A549 (cell line): Measurements from ENCODE around the gene CNIH2. TPM values are rescaled to one million over a fixed set of nuclear protein-coding genes. Genes with fewer than 3 reads are reported as not detected.

Experiments
- ATAC-seq, 2 experiments: fragments of 200-7000 bp in 1 of 2; fragments of >200 bp in 1 of 2; cut with Nextera tagmentation in 1 of 2; cut with Tn5 transposase in 1 of 2; 3 replicates each; pipeline versions ENCODE4 v1.8.0 to v1.9.1; 2018 to 2020; ENCODE audit warnings: mild to moderate bottlenecking in 1 of 2, moderate library complexity in 1 of 2
- CTCF ChIA-PET: fragments of 300-600 bp; sonication (Branson Sonifier 250); formaldehyde crosslinking; extraction: SDS; loops from one replicate; lab custom pipeline; 2021; ENCODE audit warnings: antibody characterized with exemption, inconsistent platforms; lab: Yijun Ruan, JAX
- POLR2A ChIA-PET: fragments of 350-600 bp; formaldehyde crosslinking; extraction: SDS; loops from one replicate; lab custom pipeline; 2021; ENCODE audit warnings: antibody characterized with exemption, inconsistent platforms; lab: Yijun Ruan, JAX
- DNase-seq, 2 experiments: peaks; one replicate each; pipeline versions ENCODE4 v3.0.0 to v3.0.0-alpha.2; 2011 to 2016; ENCODE audit warnings: low read depth in 1 of 2, low spot score in 1 of 2
- FAIRE-seq: peaks from 2 replicates; lab custom pipeline; 2011; peaks lifted over from hg19 to GRCh38; lab: Jason Lieb, UNC
- H3K27ac ChIP-seq, 2 experiments: fragments of >200 bp; sonication (Bioruptor Twin); formaldehyde crosslinking; 3 replicates each; pipeline ENCODE4 v1.5.1; 2016 to 2017
- H3K4me1 ChIP-seq: fragments of >200 bp; sonication (Bioruptor Twin); formaldehyde crosslinking; 3 replicates; pipeline ENCODE4 v1.6.1; 2016
- H3K4me2 ChIP-seq: fragments of >200 bp; sonication (Bioruptor Twin); formaldehyde crosslinking; 3 replicates; pipeline ENCODE4 v1.6.1; 2016
- H3K4me3 ChIP-seq: fragments of >200 bp; sonication (Bioruptor Twin); formaldehyde crosslinking; 3 replicates; pipeline ENCODE4 v1.5.1; 2016
- H3K9me3 ChIP-seq: fragments of >200 bp; sonication (Bioruptor Twin); formaldehyde crosslinking; 3 replicates; pipeline ENCODE4 v1.6.1; 2016
- CBX2 ChIP-seq: fragments of 200-600 bp; sonication (generic); IDR thresholded peaks from 2 replicates; pipeline ENCODE4 v1.6.1; 2016; ENCODE audit warnings: low read depth, mild to moderate bottlenecking, borderline replicate concordance
- CHD2 ChIP-seq: fragments of 150-350 bp; IDR thresholded peaks from 2 replicates; pipeline ENCODE4 v1.6.1; 2014; ENCODE audit warnings: low read length; ENCODE audit not compliant: partially characterized antibody
- CTCF ChIP-seq: fragments of >200 bp; sonication (Bioruptor Twin); formaldehyde crosslinking; IDR thresholded peaks from 3 replicates; pipeline ENCODE4 v1.5.1; 2016
- E2F6 ChIP-seq: IDR thresholded peaks from 2 replicates; pipeline ENCODE4 v1.6.1; 2012; ENCODE audit warnings: low read depth, borderline replicate concordance
- EHMT2 ChIP-seq: fragments of 200-600 bp; sonication (generic); IDR thresholded peaks from 2 replicates; pipeline ENCODE4 v1.6.1; 2016; ENCODE audit warnings: antibody characterized with exemption, low read depth, mild to moderate bottlenecking, moderate library complexity
- FOXS1 ChIP-seq: fragments of 250-450 bp; sonication (Bioruptor Pico); IDR thresholded peaks from 2 replicates; pipeline ENCODE4 v1.5.0; 2020; ENCODE audit warnings: mild to moderate bottlenecking, moderate library complexity
- GATA3 ChIP-seq: IDR thresholded peaks from 2 replicates; pipeline ENCODE4 v1.6.1; 2012; ENCODE audit warnings: borderline replicate concordance
- HDAC2 ChIP-seq: fragments of 200-600 bp; sonication (generic); IDR thresholded peaks from 2 replicates; pipeline ENCODE4 v1.6.1; 2016
- HEYL ChIP-seq: fragments of 250-450 bp; sonication (Bioruptor Pico); IDR thresholded peaks from 2 replicates; pipeline ENCODE4 v1.8.0; 2021; ENCODE audit warnings: mild to moderate bottlenecking, moderate library complexity
- HOXA7 ChIP-seq: fragments of 250-450 bp; sonication (Bioruptor Pico); IDR thresholded peaks from 2 replicates; pipeline ENCODE4 v1.5.0; 2020; ENCODE audit warnings: mild to moderate bottlenecking, moderate library complexity
- HOXB5 ChIP-seq: fragments of 250-450 bp; sonication (Bioruptor Pico); IDR thresholded peaks from 2 replicates; pipeline ENCODE4 v1.5.0; 2020; ENCODE audit warnings: mild to moderate bottlenecking, moderate library complexity
- JUN ChIP-seq, 2 experiments: fragments of >200 bp; sonication (Bioruptor Twin); formaldehyde crosslinking; IDR thresholded peaks; 2 replicates in 1 of 2; 3 replicates in 1 of 2; pipeline ENCODE4 v1.6.1; 2016 to 2017
- JUNB ChIP-seq: fragments of >200 bp; sonication (Bioruptor Twin); formaldehyde crosslinking; IDR thresholded peaks from 2 replicates; pipeline ENCODE4 v1.6.1; 2016
- KDM1A ChIP-seq: fragments of 200-600 bp; sonication (generic); IDR thresholded peaks from 2 replicates; pipeline ENCODE4 v1.6.1; 2016; ENCODE audit warnings: low read depth, mild to moderate bottlenecking
- MAX ChIP-seq: IDR thresholded peaks from 2 replicates; pipeline ENCODE4 v1.6.1; 2012
- MAZ ChIP-seq: fragments of 150-350 bp; IDR thresholded peaks from 2 replicates; pipeline ENCODE4 v1.6.1; 2014; ENCODE audit warnings: antibody characterized with exemption, low read depth, low read length, borderline replicate concordance
- MYC ChIP-seq: IDR thresholded peaks from 2 replicates; pipeline ENCODE4 v1.6.1; 2012; ENCODE audit warnings: mild to moderate bottlenecking, inconsistent platforms, low read length, improper control_type of control experiment, borderline replicate concordance
- NFE2L2 ChIP-seq: fragments of 150-350 bp; conservative IDR thresholded peaks from 2 replicates; pipeline ENCODE4 v1.6.1; 2014; ENCODE audit warnings: low read length
- PBX3 ChIP-seq: IDR thresholded peaks from 2 replicates; pipeline ENCODE4 v1.6.1; 2012
- POLR2AphosphoS2 ChIP-seq: conservative IDR thresholded peaks from 2 replicates; pipeline ENCODE4 v1.6.1; 2012; ENCODE audit warnings: low read length, improper control_type of control experiment, inconsistent platforms
- RAD21 ChIP-seq, 2 experiments: fragments of >200 bp in 1 of 2; sonication (Bioruptor Twin) in 1 of 2; formaldehyde crosslinking in 1 of 2; IDR thresholded peaks in 1 of 2; conservative IDR thresholded peaks in 1 of 2; 2 replicates in 1 of 2; 3 replicates in 1 of 2; pipeline ENCODE4 v1.6.1; 2012 to 2018; ENCODE audit warnings: inconsistent platforms in 1 of 2
- RCOR1 ChIP-seq: fragments of 150-350 bp; IDR thresholded peaks from 2 replicates; pipeline ENCODE4 v1.6.1; 2014; ENCODE audit warnings: antibody characterized with exemption, low read length, low read depth
- RFX5 ChIP-seq: fragments of 450-650 bp; IDR thresholded peaks from 2 replicates; pipeline ENCODE4 v1.7.1; 2014; ENCODE audit warnings: antibody characterized with exemption, mild to moderate bottlenecking, moderate library complexity
- RNF2 ChIP-seq: fragments of 200-600 bp; sonication (generic); IDR thresholded peaks from 2 replicates; pipeline ENCODE4 v1.6.1; 2016; ENCODE audit warnings: low read depth, mild to moderate bottlenecking, antibody characterized with exemption, moderate library complexity, borderline replicate concordance
- SMC3 ChIP-seq: fragments of >200 bp; sonication (Bioruptor Twin); formaldehyde crosslinking; IDR thresholded peaks from 3 replicates; pipeline ENCODE4 v1.6.1; 2018; ENCODE audit warnings: inconsistent platforms
- WGBS: methylation state at CpG from one replicate; pipeline ENCODE4 v1.1.6; 2017; ENCODE audit errors: missing lambda C conversion rate; 5-methylcytosine and 5-hydroxymethylcytosine counted together
- polyA plus RNA-seq, 4 experiments: library from polyadenylated mRNA; depleted of rRNA in 3 of 4; stranded (reverse); fragments of >200 nt; fragmentation: RNase III in 1 of 4; extraction: RNeasy Plus Mini Kit Qiagen cat#74134 plus additional on column Dnase treatment in 1 of 4; gene quantifications; 2 replicates in 3 of 4; 3 replicates in 1 of 4; pipeline ENCODE4 v1.2.3, GENCODE V29; 2011 to 2017

Gene CNIH2
- polyA plus RNA-seq, 2 of the 4 experiments (the other 2 are of a cell fraction), result 0.98 to 1.1 TPM

- peak overlapping the region in 1 of 2 experiments; percentile 55; a peak in 2 of 6 replicates for H3K27ac ChIP-seq
- WGBS, result 32% methylated on average over 18 of the region's 35 CpGs
- peaks cover 33% of the 10 kb centered on the region for H3K4me1 ChIP-seq
- H3K9me3 ChIP-seq, result no peaks in the 10 kb centered on the region
- CTCF ChIA-PET, result interaction anchor here (0.6 to 3.8 kb wide), 32 partner anchors 8 to 577 kb away, joined by 3 to 27 read pairs (median 4); partner anchors contain the start of genes RIN1 and TMEM151A
- H3K4me2 ChIP-seq, result peak overlapping the region; percentile 34
- ATAC-seq (peak; percentile 58 to 89), DNase-seq (peak; percentile 89 to 96), FAIRE-seq (peak; percentile 32)
- POLR2A ChIA-PET, result interaction anchor here (1.5 kb wide), 1 partner anchor 15 kb away, joined by 6 read pairs; the partner anchor contains the start of gene RAB1B
- 0 out of 2 replicates have a peak, but pooled peaks have one; percentile 6 for TF ChIP-seq GATA3
- no peak for TF ChIP-seq HOXA7
- TF ChIP-seq FOXS1, result no peak
- peak; percentile 63 for TF ChIP-seq MAX
- TF ChIP-seq E2F6, result no peak
- TF ChIP-seq MYC, result 0 out of 2 replicates have a peak, but pooled peaks have one; percentile 21
- 0 out of 2 replicates have a peak, but pooled peaks have one; percentile 18 for TF ChIP-seq MAZ
- no peak for TF ChIP-seq HDAC2
- TF ChIP-seq SMC3, result peak; percentile 66
- no peak for TF ChIP-seq CHD2
- TF ChIP-seq NFE2L2, result no peak
- no peak for TF ChIP-seq HEYL (CRISPR knock-in tag)
- peak; percentile 90 for TF ChIP-seq CTCF
- no peak for TF ChIP-seq JUNB
- peak in 1 of 2 experiments; percentile 35; a peak in 2 of 5 replicates for TF ChIP-seq JUN (IDR thresholded peaks at IDR 0.05)
- TF ChIP-seq RAD21 (conservative IDR thresholded peaks at IDR 0.05 in 1 of 2, IDR thresholded peaks at IDR 0.05 in 1 of 2), result peak; percentile 51 to 53
- TF ChIP-seq POLR2AphosphoS2, result 0 out of 2 replicates have a peak, but pooled peaks have one; percentile 2
- 0 out of 2 replicates have a peak, but pooled peaks have one; percentile 43 for TF ChIP-seq PBX3
- TF ChIP-seq RFX5, result peak; percentile 54; the same call in 1 of the 2 replicates
- H3K4me3 ChIP-seq, result no peak overlapping the region
Measured at GRCh38 chr11:66282468-66283455, 4.8 kb downstream of the CNIH2 start.

- H3K4me1 ChIP-seq, result peaks cover 33% of the 10 kb centered on the region
- no peak overlapping the region for H3K27ac ChIP-seq
- DNase-seq, result no peak
- no peak overlapping the region for H3K4me3 ChIP-seq
- POLR2A ChIA-PET, result no interaction called here
- no peak for TF ChIP-seq CBX2
- no peak for TF ChIP-seq GATA3
- no peak for TF ChIP-seq HOXB5 (CRISPR knock-in tag)
- TF ChIP-seq SMC3, result no peak
- no peak for TF ChIP-seq KDM1A
- no peak for TF ChIP-seq RAD21 (conservative IDR thresholded peaks at IDR 0.05 in 1 of 2, IDR thresholded peaks at IDR 0.05 in 1 of 2)
- TF ChIP-seq JUN (IDR thresholded peaks at IDR 0.05), result no peak
- no peak for TF ChIP-seq RCOR1
- TF ChIP-seq RNF2, result no peak
- no peak for TF ChIP-seq MAX
- no peak for TF ChIP-seq EHMT2
- TF ChIP-seq MAZ, result no peak
- CTCF ChIA-PET, result interaction anchor here (0.6 to 8.3 kb wide), 26 partner anchors 7 to 578 kb away, joined by 3 to 63 read pairs (median 5); partner anchors contain the start of genes RIN1 and TMEM151A
- WGBS, result 98% methylated on average over 9 of the region's 14 CpGs
- no peak for ATAC-seq
- no peak overlapping the region for H3K4me2 ChIP-seq
- FAIRE-seq, result no peak
- no peaks in the 10 kb centered on the region for H3K9me3 ChIP-seq
Measured at GRCh38 chr11:66283461-66284105, 5.6 kb downstream of the CNIH2 start.
